ENCODE results near the gene DUOXA1. TPM values are rescaled to one million over a fixed set of nuclear protein-coding genes. Genes with fewer than 3 reads are reported as not detected.

Gene DUOXA1
- total and polyA plus RNA-seq, 2 experiments from 2014 or later: not detected

- TF ChIP-seq CREB1 (CRISPR knock-in tag; IDR thresholded peaks at IDR 0.05; ENCODE audit: low read depth) (no peak), JUNB (IDR thresholded peaks at IDR 0.05; ENCODE audit: unreplicated experiment) (no peak), EZH2 (IDR thresholded peaks at IDR 0.05; ENCODE audit: low read depth, unreplicated experiment) (no peak), ZNF331 (CRISPR knock-in tag; IDR thresholded peaks at IDR 0.05; ENCODE audit: low read depth) (no peak), CTCF (conservative IDR thresholded peaks at IDR 0.05; ENCODE audit: low read depth in 2 of 2) (no peak), ZNF462 (CRISPR knock-in tag; IDR thresholded peaks at IDR 0.05) (no peak)
Measured at GRCh38 chr15:45094358-45094730, 35.3 kb downstream of the DUOXA1 start.

More at GRCh38 chr15:45094358-45094730, 35.3 kb downstream of the DUOXA1 start:
- Mint-ChIP-seq H3K4me3 (no peak overlapping the region), H3K27me3 (ENCODE audit: insufficient read depth, low read depth, poor library complexity) (peaks cover 2% of the 10 kb centered on the region), H3K9me3 (no peaks in the 10 kb centered on the region; the same call in 2 of the 3 replicates), H3K36me3 (ENCODE audit: low read depth) (no peaks in the 10 kb centered on the region), H3K27ac (no peak overlapping the region), H3K4me1 (no peaks in the 10 kb centered on the region)
- ATAC-seq: no peak
- H4K20me1 ChIP-seq (replicated peaks; ENCODE audit: insufficient read depth): no peaks in the 10 kb centered on the region
- no peaks in the 10 kb centered on the region for H3K4me1 ChIP-seq (ENCODE audit: insufficient read depth)
- no peaks in the 10 kb centered on the region for H3K36me3 ChIP-seq (ENCODE audit: insufficient read depth)
- no peaks in the 10 kb centered on the region for H3K27me3 ChIP-seq (ENCODE audit: insufficient read depth)
- no peaks in the 10 kb centered on the region for H3F3A ChIP-seq (replicated peaks; ENCODE audit: low read depth)
- H3K79me2 ChIP-seq (replicated peaks; ENCODE audit: insufficient read depth): no peaks in the 10 kb centered on the region
- H3K9me2 ChIP-seq (ENCODE audit: insufficient read depth): no peaks in the 10 kb centered on the region
- no peak overlapping the region for H3K4me3 ChIP-seq
- H2AFZ ChIP-seq: no peak overlapping the region
- no peak for DNase-seq (ENCODE audit: low spot score)
- no peak overlapping the region for H3K4me2 ChIP-seq
- no peak overlapping the region for H3K27ac ChIP-seq (ENCODE audit: low read depth)
